Right lobe of liver (tissue), 4 donors: ENCODE results near the gene PACRG.

Experiments used
- CTCF ChIP-seq, 4 donors: fragments of 200-600 bp in 3 of 4; fragments of 450-650 bp in 1 of 4; IDR thresholded peaks; one replicate each; pipeline versions ENCODE4 v1.5.1 to v1.8.0; 2016 to 2022; ENCODE audit warnings: antibody characterized with exemption in 4 of 4, mild to moderate bottlenecking in 2 of 4
- POLR2A ChIP-seq: fragments of 450-650 bp; IDR thresholded peaks from one replicate; pipeline ENCODE4 v1.6.1; 2017; ENCODE audit warnings: antibody characterized with exemption, mild to moderate bottlenecking
- donor health status: DM: no; HTN: no; CAD: no.
- donor health status: DM: no; HTN: no; CAD: no.
- donor health status: DM: no; HTN: yes; CAD: no.

- TF ChIP-seq POLR2A (no peak), CTCF (IDR thresholded peaks at IDR 0.05) (no peak)
Observed at GRCh38 chr6:162934844-162935243, 207.1 kb downstream of the PACRG start.
